Activated naive CD4-positive, alpha-beta T cell treated with Interleukin-2 at 50 U/mL for 16 hours (primary cell): ENCODE results near the gene SMG6.

Experiments used
- DNase-seq: peaks from one replicate; pipeline ENCODE4 v3.0.0-alpha.2; 2020

The SMG6 gene

DNA sequence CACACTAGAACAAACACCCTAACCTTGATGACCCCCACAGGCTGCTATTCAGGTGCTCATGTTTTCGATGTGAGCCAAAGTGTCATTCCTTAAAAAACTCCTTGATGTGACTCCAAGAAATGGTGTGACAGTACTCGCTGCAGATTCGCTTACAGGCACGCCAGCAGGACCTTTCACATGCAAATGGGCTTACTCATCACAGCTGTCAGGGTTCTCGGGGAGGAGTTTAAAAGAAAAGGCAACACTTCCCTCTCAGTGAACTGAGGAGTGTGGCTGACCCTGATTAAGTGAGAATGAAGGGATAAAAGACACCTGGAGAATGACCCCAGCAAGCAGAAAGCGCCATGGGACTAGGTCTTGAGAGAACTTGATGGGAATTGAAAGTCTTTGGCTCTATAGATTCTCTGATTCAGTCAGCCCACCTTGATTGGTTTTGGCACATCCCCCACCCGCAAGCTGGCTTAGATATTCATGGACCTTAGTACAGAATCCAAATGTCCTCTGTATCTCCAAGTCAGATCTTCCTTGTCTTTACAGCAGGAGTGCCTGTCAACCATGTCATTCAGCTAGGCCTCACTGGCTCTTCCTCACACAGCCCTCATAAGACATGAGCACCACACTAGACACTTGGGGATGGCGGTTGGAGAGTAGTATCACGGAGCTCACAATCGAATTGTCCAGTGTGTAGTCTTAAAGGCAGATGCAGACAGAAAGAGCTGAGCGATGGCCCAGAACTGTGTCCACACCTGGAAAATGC is 166.1 kb downstream of the SMG6 start:
- no peak for DNase-seq

DNA sequence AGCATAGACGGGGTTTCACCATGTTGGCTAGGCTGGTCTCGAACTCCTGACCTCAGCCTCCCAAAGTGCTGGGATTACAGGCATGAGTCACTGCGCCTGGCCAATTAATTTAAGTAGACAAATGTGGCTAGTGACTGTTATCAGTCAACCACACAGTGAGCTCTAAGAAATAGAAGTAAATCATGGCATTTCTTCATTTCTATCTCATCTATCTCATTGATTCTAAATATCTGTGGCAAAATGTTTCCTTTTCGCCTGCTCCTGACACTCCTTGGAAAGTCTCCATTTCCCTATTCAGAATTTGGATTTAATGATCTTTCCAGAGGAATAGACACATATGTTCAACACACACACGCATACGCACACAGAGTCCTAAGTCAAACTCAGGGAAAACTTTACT is 167.3 kb downstream of the SMG6 start:
- no peak for DNase-seq

DNA sequence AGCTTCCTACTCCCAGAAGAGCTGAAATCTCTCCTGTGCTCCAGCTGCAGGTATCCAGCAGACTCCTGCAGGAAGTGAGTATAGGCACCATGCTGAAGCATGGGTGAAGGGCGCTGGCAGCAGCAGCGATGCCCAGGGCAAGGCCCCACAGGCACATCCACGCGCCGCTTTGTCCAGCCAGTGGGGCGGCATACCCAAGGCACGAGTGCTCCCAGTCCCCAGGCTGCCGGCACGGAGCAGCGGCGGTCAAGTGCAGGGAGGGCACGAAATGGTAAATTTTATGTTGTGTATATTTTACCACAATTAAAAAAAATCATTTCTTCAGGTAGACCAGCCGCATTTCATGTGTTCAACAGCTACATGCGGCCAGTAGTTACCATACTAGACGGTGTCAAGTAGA is 175.6 kb downstream of the SMG6 start:
- no peak for DNase-seq

DNA sequence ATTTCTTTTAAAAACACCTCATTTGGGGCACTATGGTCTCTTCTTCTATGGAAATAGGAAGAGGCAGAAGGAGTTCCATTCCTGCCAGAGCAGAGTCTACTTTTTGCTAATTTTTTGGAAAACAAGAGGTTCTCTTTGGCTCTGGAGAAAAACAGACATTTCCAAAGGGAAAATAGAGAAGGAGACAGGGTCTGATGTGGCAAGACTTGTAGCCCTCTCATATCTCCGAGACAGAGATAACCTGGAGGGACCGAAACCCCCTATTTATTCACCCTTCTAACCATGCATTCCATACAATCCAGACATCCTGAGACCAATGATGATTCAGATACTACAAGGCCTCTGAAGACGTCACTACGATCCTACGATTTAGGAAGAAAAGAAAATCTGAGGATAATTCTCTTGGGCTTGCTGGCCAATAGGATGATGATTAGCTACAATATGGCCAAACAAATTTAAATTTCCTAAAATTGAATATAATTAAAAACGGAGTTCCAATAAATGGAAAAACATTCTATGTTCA is 178.5 kb downstream of the SMG6 start:
- no peak for DNase-seq

DNA sequence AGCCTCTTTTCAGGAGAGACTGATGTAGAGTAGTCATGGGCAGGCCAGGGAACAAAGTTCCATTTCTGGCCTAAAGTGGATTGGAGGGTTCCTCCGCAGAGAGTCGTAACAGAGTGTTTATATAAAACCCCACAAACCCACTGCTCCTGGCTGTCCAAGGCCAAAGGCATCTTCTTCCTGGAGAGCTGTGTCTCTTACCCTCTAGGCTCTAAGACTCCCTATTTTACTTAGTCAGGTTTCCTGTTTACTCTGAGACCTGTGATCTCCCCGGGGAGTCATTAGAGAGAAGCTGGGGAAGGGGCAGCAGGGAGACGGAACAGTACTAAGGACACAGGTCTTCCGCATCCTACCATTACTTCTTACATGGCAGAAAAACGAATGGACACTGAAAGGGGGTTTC is 179.2 kb downstream of the SMG6 start:
- no peak for DNase-seq

DNA sequence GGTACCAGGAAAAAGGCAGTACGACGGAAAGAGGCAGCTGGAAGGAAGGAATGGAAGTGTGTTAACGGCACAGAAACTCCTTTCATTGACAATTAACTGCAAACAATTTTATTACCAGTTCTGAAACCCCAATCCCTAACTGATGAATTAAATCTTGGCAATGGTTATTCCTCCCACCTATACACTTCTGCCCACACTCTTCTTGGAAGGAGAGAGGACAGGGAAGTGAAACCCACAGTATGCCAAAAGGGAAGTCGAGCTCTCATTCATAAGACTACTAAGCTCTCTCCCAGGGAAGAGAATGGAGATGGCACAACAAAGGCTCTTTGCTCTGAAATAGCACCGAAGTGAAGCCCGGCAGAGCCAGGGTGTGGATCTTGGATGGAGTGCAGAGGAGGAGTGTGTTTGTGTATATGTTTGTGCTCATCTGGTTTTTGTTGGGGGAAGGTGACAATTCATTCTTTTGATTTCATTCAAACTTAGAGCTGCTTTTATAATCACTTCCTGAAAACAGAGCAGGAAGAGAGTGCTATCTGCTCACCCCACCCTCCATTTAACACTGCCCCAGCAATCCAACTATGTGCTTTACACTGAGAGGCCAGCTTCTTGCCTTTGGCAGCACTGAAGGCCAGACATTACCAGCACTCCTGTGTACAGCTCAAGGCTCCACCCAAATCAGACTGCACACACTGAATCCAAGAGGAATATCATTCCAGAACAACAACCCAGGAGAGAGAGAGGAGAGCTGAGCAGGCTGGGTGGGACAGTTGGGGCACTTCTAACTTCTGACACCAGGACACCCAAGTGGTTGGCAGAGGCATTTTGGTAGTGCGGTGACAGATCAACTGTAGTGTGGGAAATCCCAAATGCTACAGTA is 180.0 kb downstream of the SMG6 start:
- no peak for DNase-seq

DNA sequence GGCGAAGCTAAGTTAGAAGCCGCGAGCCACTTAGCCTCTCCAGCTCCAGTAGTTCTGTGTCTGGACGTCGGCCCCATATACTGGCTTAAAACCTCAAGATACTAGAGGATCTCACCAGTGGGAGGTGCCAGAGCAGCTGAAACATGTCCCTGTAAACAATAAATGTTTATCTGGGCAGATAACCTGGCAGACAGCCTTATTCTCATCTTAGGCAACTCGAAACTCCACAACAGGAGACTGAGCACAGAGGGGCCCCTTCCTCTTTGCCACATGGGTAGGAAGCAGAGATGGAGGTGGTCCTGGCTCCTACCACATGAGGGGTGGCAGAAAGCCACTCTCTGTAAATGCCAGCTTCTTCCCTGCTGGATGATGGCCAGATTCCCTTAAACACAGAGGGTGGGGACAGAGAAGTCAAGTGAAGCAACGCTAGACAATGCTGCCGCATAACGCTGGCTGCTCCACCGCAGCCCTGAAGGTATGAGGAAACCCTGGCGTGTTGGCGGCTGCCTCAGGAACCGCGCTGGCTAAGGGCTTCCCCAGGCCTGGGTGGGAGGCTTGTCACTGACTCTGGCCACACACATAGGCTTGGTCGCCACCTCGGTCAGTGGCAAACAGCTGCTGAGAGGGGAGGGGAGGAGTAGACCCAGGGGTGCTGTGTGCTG is 180.8 kb downstream of the SMG6 start:
- DNase-seq, result no peak

DNA sequence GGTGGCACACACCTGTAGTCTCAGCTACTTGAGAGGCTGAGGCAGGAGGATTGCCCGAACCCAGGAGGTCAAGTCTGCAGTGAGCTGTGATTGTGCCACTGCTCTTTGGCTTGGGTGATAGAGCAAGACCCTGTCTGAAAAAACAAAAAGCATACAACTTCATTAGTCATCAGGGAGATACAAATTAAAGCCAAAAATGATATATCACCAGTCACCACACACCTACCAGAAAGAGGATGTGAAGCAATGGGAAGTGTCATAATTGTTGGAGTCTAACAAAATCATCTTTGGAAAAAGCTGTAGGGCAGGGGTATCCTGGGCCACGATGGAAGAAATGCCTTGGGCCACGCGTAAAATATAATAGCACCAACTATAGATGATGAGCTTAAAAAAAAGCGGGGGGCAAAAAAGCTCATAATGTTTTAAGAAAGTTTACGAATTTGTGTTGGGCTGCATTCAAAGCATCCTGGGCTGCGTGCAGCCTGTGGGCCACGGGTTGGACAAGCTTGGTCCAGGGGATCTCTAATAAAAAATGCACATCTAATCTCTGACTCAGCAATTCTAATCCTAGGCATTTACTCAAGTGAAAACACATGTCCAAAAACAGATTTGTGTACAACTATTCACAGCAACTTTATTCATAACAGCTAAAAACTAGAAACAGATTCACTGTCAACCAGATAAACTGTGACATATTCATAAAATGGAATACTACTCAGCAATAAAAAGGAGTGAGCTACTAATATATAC is 182.8 kb downstream of the SMG6 start:
- DNase-seq, result no peak

DNA sequence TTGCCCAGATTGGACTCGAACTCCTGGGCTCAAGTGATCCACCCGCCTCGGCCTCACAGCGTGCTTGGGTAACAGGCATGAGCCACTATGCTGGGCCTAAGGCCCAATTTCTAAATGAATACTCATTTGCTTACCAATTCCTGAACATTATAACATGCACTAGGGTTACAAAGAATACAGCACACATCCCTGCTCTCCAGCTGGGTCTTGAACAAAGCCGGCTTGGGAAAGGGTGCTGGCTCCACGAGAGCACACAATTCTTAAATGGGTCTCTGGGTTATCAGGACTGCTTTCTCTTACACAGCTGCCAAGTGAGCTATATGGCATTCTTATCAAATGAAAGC is 190.3 kb downstream of the SMG6 start:
- DNase-seq, result no peak

DNA sequence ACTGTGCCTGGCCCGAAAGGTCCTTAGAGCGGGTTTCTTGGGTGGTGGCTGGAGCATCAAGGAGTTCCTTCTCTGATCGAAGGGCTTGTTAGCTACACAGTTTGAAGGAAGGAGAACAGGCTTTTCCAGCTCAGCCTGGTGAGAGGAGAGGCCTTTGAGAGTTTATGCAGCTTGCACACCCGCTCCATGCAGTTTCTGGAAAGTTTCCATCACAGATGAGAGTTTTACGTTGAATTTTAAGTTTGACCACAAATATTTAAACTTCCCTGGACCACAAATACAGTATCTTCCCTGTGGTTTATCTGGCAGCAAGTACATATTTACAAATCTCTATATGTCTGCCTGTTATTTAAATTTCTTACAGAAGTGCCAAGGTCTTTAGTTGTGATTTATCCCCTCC is 191.9 kb downstream of the SMG6 start:
- DNase-seq, result no peak

DNA sequence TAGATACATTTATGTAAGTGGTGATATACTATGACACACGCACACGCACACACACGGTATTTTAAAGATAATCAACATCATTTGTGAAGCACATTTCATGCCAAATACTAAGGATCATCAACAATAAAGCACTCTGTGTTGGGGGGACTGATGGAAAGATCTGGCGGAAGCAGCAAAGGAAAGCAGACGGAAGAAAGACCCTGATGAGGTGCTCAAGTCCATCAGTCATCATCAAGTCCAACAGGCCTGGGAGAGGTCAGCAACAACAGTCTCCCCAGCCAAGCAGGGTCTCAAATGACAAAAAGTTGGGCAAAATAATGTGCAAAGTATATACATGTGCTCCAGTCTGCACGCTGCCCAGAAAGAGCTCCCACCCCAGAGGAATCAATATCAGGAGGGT is 193.1 kb downstream of the SMG6 start:
- DNase-seq, result no peak

DNA sequence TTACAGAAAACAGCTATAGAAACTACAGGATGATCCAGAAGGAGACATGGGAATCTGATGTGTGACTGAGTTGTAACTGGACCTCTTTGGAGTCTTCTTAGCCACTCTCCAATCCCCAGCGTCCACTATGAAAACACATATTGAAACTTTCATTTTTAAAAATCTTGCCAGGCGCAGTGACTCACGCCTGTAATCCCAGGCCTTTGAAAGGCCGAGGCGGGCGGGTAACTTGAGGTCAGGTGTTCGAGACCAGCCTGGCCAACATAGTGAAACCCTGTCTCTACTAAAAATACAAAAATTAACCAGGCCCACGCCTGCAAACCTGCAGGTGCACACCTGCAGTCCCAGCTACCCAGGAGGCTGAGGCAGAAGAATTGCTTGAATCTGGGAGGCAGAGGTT is 195.4 kb downstream of the SMG6 start:
- DNase-seq, result no peak

DNA sequence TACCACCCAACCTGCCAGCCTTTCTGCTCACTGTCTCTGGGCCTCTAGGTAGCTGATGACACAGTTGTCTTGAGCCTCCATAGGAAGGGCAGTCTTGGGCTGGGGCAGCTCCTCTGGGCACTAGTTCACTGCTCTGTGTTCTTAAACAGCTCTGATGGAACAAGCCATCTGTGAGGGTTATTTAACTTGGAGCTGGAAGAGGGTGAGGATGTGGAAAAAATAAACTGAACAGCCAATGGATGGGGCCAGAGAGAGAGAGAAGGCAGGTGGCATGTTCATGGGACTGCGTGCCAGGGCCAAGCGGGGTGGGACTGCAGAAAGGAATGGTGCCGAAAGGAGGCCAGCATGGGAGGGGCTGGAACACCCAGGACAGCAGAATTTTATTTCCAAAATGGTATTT is 196.1 kb downstream of the SMG6 start:
- DNase-seq, result no peak

DNA sequence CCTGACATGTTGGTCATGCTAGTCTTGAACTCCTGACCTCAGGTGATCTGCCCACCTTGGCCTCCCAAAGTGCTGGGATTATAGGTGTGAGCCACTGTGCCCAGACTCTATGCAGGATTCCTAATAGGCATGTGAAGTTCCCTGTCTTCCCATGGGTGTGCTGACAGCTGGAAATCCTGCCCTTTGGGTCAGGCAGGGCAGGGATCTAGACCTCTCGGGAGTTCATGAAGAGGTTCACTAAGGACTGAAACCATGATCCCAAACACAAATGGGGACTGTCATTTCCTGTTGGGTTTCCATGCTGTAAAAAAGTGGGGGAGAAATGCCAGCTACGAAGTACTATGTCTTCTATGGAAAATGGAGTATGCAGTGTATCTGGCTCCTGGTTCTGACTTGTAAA is 196.5 kb downstream of the SMG6 start:
- DNase-seq, result no peak

DNA sequence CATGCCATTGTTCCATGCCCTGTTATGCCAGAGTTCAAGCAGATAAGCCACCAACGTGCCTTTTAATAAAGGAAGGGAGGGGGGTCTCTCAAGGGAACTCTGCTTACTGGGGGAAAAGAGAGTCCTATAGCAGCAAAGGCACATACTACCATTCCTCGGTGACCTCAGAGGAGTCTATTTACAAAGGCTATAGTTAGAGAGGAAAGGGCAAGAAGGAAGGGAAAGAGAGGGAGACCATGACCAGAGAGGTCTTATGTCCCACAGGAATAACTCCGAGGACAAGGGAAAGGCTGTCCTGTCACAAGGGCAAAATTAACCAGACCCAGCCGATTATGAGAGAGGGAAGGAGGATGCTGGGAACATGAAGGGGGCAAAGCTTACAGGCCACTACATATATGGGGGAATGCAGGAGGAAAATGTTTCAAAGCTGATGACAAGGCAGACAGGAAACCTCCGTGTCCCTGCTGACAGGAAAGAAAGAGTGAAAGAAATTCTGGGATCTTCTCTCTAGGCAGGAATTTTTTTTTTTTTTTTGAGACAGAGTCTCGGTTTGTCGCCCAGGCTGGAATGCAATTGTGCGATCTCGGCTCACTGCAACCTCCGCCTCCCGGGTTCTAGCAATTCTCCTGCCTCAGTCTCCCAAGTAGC is 197.2 kb downstream of the SMG6 start:
- DNase-seq, result no peak

DNA sequence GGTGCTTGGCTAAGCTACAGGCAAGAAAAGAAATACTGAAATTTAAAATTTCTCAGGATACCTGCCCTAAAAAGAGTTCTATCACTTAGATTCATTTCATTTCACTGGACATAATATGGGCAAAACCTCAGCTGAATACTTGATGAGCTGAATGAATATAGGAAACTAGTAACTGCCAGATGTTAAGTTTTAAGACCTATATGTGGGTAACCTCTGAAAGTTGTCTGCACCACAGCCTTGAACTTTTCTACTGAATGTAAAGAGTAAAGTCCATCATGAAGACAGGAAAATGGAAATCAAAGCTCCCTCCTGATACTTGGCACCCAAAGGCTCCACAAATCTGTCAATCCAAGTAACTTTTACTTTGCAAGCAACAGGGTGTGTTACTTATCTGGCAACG is 197.9 kb downstream of the SMG6 start:
- DNase-seq, result no peak

DNA sequence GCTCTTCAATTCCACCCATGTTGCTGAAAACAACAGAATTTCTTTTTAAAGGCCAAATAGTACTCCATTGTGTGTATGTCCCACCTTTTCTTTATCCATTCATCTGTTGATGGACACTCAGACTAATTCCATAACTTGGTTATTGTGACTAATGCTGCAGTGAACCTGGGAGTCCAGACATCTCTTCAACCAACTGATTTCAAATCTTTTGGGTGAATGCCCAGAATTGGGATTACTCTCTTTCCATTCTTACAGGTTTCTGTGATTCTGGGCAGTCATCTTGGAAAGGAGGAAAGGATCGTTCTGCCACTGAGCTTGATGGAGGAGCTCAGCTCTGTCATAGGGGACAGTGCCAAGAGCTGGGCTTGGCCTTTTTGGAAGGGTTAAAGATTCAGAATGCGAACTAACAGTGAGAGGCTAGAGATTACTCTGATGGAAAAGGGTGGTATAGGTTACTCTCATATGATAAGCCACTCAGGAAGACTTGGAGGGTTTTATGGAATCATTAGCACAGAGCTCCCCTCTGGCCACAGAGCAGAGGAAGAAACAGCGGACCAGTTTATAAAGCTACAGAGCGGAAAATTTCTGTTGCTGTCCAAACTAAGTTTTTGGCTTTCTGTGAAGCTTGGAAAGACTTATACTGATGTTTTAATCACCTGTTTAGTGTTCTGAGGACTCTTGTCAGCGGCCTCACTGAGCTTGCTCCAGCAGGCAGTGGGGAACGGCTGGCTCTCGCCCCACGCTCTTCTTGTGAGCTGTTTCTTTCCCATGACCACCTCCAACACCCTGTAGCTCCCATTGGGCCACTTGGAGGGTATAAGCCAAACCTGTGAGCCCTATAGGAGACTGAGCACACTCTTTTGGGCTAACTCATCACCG is 200.4 kb downstream of the SMG6 start:
- DNase-seq, result no peak

DNA sequence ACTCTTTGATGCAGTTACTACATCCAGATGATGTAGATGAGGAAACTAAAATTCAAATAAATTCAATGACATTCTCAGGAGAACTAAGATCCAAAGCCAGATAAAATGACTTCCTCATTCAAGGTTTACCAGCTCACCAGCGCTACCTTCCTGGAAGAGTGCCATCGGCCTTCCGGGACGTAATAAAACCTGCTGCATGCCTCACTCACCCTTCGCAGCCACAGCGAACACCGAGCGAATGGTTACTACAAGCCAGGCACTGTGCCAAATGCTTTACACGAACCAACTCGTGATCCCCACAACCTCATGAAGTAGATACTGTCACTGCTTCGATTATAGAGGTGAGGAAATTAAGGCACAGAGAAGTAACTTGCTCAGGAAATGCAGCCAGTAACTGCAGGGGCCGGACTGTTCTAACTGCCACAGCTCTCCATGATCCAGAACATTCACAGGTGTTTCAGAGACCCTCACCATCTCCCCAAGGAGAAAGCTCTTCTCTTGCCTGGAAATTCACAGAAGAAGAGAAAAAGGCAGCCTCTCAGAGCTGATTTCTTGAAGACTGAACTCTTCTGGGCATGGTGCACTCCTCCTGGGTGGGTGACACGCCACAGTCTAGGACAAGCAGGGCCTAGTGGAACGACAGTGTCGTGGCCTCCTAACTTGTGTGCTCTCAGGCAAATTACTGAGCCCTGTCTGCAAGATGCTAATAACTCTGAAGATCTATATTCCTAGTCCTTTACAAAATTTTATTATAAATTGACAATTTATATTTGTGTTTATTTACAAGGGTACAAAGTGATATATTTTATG is 201.9 kb downstream of the SMG6 start:
- DNase-seq, result peak; percentile 20

DNA sequence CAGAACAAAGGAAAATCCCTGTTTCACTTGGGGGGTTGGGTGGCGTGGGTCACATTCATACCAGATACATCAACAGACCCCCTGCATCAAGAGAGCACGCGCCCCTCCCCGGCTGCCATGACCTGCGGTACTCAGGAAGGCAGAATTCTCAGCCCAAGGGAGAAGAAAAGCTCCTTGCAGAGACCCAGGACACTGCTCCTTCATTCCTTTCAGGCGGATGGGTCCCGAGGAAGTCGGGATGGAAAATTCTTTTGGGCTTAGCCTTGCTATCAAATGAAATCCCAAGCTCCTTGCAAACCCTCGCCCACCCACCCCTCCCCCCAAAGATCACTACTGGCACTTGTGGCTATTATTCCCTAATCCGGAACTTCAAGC is 208.1 kb downstream of the SMG6 start:
- DNase-seq, result no peak

DNA sequence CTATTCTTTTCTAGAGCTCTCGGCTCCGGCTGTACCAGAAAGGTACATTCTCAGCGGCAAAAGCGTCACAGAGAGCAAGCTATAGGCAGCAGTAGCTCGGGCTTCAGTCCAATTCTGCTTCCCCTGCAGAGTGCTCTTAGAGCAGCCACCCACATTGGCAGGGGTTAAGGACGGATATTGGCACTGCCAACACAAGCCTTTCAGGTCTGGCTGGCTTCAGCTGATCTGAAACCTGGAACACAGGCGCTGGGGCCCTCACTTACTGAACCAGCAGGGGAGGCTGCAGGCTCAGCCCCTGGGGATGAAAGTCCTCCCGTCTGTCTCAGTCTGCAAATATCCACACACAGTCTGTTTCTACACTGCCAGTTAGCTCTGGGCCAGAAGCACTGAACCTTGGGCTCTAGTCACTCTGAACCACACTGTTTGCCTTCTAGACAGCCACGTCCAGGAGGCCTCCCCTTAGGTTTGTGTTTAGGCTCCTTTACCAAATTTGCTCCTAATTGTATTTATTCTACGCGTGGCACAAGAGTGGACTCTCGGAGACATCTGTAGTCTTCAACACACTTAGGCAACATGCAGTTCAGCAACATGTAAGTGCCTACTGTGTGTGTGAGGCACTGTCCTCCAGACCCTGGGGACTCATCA is 208.6 kb downstream of the SMG6 start:
- no peak for DNase-seq
